BJ (cell line): Measurements from ENCODE around the gene VPS13A. TPM values are rescaled to one million over a fixed set of nuclear protein-coding genes. Genes with fewer than 3 reads are reported as not detected.

Experiments
- CTCF ChIA-PET: fragments of 350-600 bp; formaldehyde crosslinking; extraction: SDS; loops from one replicate; lab custom pipeline; 2021; ENCODE audit warnings: antibody characterized with exemption, inconsistent platforms; lab: Yijun Ruan, JAX
- POLR2A ChIA-PET: fragments of 300-600 bp; sonication (Branson Sonifier 250); formaldehyde crosslinking; extraction: SDS; loops from one replicate; lab custom pipeline; 2021; ENCODE audit warnings: antibody characterized with exemption; lab: Charles Lee
- DNase-seq: peaks from one replicate; pipeline ENCODE4 v3.0.0-alpha.2; 2011; ENCODE audit warnings: low read depth
- H3K27me3 ChIP-seq: 2 replicates; pipeline ENCODE4 v1.6.0; 2011; ENCODE audit warnings: low read length; ENCODE audit not compliant: control insufficient read depth, insufficient read depth
- H3K36me3 ChIP-seq: 2 replicates; pipeline ENCODE4 v1.5.1; 2011; ENCODE audit warnings: low read length; ENCODE audit not compliant: control insufficient read depth, insufficient read depth
- H3K4me3 ChIP-seq: 2 replicates; pipeline ENCODE4 v1.5.1; 2011; ENCODE audit warnings: low read depth, mild to moderate bottlenecking, control low read depth, low read length
- CTCF ChIP-seq: IDR thresholded peaks from 2 replicates; pipeline ENCODE4 v1.5.1; 2011; ENCODE audit warnings: low read depth, mild to moderate bottlenecking, control low read depth, inconsistent platforms, low read length, moderate library complexity; ENCODE audit not compliant: insufficient read depth
- polyA plus RNA-seq: library from polyadenylated mRNA; depleted of rRNA; stranded (reverse); fragments of >200 nt; gene quantifications from 2 replicates; pipeline ENCODE4 v1.2.3, GENCODE V29; 2011

The VPS13A gene
- polyA plus RNA-seq, 1 experiment, result 7.5 TPM

- ChIA-PET CTCF (interaction anchor here (0.6 to 1.7 kb wide), 2 partner anchors 8 to 316 kb away, joined by 4 to 5 read pairs; no protein-coding TSS in a partner anchor), POLR2A (no interaction called here)
- no peaks in the 10 kb centered on the region for H3K27me3 ChIP-seq
- H3K4me3 ChIP-seq, result no peak overlapping the region
- H3K36me3 ChIP-seq, result no peaks in the 10 kb centered on the region
- DNase-seq, result no peak
- TF ChIP-seq CTCF, result no peak
Measured at GRCh38 chr9:77450085-77450475, 272.7 kb downstream of the VPS13A start.

- Histone ChIP-seq H3K36me3 (no peaks in the 10 kb centered on the region), H3K27me3 (no peaks in the 10 kb centered on the region), H3K4me3 (no peak overlapping the region)
- ChIA-PET POLR2A (no interaction called here), CTCF (interaction anchor here (1.4 to 1.7 kb wide), 2 partner anchors 9 to 18 kb away, joined by 4 to 5 read pairs; no protein-coding TSS in a partner anchor)
- DNase-seq, result no peak
- TF ChIP-seq CTCF, result no peak
Measured at GRCh38 chr9:77451507-77451906, 274.2 kb downstream of the VPS13A start.

- no peak for TF ChIP-seq CTCF
- no peak for DNase-seq
- ChIA-PET CTCF (interaction anchor here (0.7 to 9.3 kb wide), 6 partner anchors 11 to 667 kb away, joined by 3 to 91 read pairs (median 29); no protein-coding TSS in a partner anchor), POLR2A (no interaction called here)
- H3K4me3 ChIP-seq, result no peak overlapping the region
- H3K36me3 ChIP-seq, result no peaks in the 10 kb centered on the region
- no peaks in the 10 kb centered on the region for H3K27me3 ChIP-seq
Measured at GRCh38 chr9:77453825-77454647, 276.7 kb downstream of the VPS13A start.

- TF ChIP-seq CTCF, result no peak
- Histone ChIP-seq H3K4me3 (no peak overlapping the region), H3K27me3 (no peaks in the 10 kb centered on the region), H3K36me3 (no peaks in the 10 kb centered on the region)
- ChIA-PET POLR2A (no interaction called here), CTCF (interaction anchor here (1.0 to 9.3 kb wide), 6 partner anchors 12 to 663 kb away, joined by 3 to 91 read pairs (median 29); no protein-coding TSS in a partner anchor)
- peak; percentile 58 for DNase-seq
Measured at GRCh38 chr9:77454663-77455062, 277.3 kb downstream of the VPS13A start.

GRCh38 chr9:77455312-77455927 lies 278.1 kb downstream of the VPS13A start:
- no peak for DNase-seq
- Histone ChIP-seq H3K27me3 (no peaks in the 10 kb centered on the region), H3K36me3 (no peaks in the 10 kb centered on the region), H3K4me3 (no peak overlapping the region)
- TF ChIP-seq CTCF, result peak; percentile 28; the same call in 1 of the 2 replicates
- CTCF ChIA-PET, result interaction anchor here (0.5 to 9.3 kb wide), 9 partner anchors 12 to 662 kb away, joined by 3 to 91 read pairs (median 5); no protein-coding TSS in a partner anchor
- POLR2A ChIA-PET, result no interaction called here
